Naive thymus-derived CD4-positive, alpha-beta T cell (primary cell): ENCODE measurements around the gene BTNL8. TPM values are rescaled to one million over a fixed set of nuclear protein-coding genes. Genes with fewer than 3 reads are reported as not detected.

Experiments
- ATAC-seq: fragments of 150-1000 bp; cut with Tn5 transposase; 2 replicates; pipeline ENCODE4 v1.10.0; 2021; ENCODE audit warnings: mild to moderate bottlenecking, moderate library complexity
- CTCF ChIA-PET: fragments of 350-600 bp; sonication (Branson Sonifier 250); formaldehyde crosslinking; loops from one replicate; lab custom pipeline; 2021; ENCODE audit warnings: antibody characterized with exemption; lab: Charles Lee
- POLR2A ChIA-PET: fragments of 350-600 bp; sonication (Branson Sonifier 250); formaldehyde crosslinking; loops from one replicate; lab custom pipeline; 2021; ENCODE audit warnings: antibody characterized with exemption, inconsistent platforms; lab: Charles Lee
- DNase-seq, 9 donors: peaks; one replicate each; pipeline versions ENCODE4 v3.0.0 to v3.0.0-alpha.2; 2020 to 2022; ENCODE audit warnings: mixed read lengths in 1 of 9
- H3K27ac ChIP-seq: one replicate; pipeline ENCODE4 v1.7.0; 2013; ENCODE audit warnings: mild to moderate bottlenecking, low read depth, low read length, moderate library complexity
- H3K27me3 ChIP-seq, 2 donors: one replicate each; pipeline ENCODE4 v1.7.0; 2013; ENCODE audit warnings: low read length in 2 of 2, mild to moderate bottlenecking in 2 of 2, moderate library complexity in 2 of 2; ENCODE audit not compliant: control insufficient read depth in 2 of 2, insufficient read depth in 2 of 2
- H3K36me3 ChIP-seq, 3 experiments: 1 replicate in 2 of 3; 2 replicates in 1 of 3; pipeline ENCODE4 v1.7.0; 2013; ENCODE audit warnings: low read length in 3 of 3, mild to moderate bottlenecking in 3 of 3, moderate library complexity in 1 of 3; ENCODE audit not compliant: insufficient read depth in 3 of 3, control insufficient read depth in 2 of 3
- H3K4me1 ChIP-seq, 2 donors: one replicate each; pipeline ENCODE4 v1.7.0; 2013; ENCODE audit warnings: low read length in 2 of 2, mild to moderate bottlenecking in 2 of 2, moderate library complexity in 1 of 2; ENCODE audit not compliant: control insufficient read depth in 2 of 2, insufficient read depth in 2 of 2
- H3K4me3 ChIP-seq: 2 replicates; pipeline ENCODE4 v1.7.0; 2013; ENCODE audit warnings: mild to moderate bottlenecking, low read length
- H3K9me3 ChIP-seq, 3 experiments: 1 replicate in 2 of 3; 2 replicates in 1 of 3; pipeline ENCODE4 v1.7.0; 2013; ENCODE audit warnings: low read length in 3 of 3; ENCODE audit not compliant: control insufficient read depth in 2 of 3
- H3K27ac Mint-ChIP-seq, 9 donors: one replicate each; pipeline ENCODE4 v1.8.0; 2020 to 2022; ENCODE audit warnings: mixed read lengths in 9 of 9, mild to moderate bottlenecking in 8 of 9, moderate library complexity in 5 of 9, inconsistent platforms in 2 of 9
- H3K27me3 Mint-ChIP-seq, 5 donors: one replicate each; pipeline ENCODE4 v1.8.0; 2021 to 2022; ENCODE audit warnings: mixed read lengths in 5 of 5, mild to moderate bottlenecking in 1 of 5
- H3K36me3 Mint-ChIP-seq, 5 donors: one replicate each; pipeline ENCODE4 v1.8.0; 2020 to 2022; ENCODE audit warnings: mixed read lengths in 5 of 5, mild to moderate bottlenecking in 3 of 5, inconsistent platforms in 1 of 5
- H3K4me1 Mint-ChIP-seq, 7 donors: one replicate each; pipeline ENCODE4 v1.8.0; 2020 to 2022; ENCODE audit warnings: mixed read lengths in 7 of 7, mild to moderate bottlenecking in 3 of 7, inconsistent platforms in 1 of 7
- H3K4me3 Mint-ChIP-seq, 10 donors: one replicate each; pipeline ENCODE4 v1.8.0; 2020 to 2022; ENCODE audit warnings: mild to moderate bottlenecking in 10 of 10, mixed read lengths in 10 of 10, moderate library complexity in 6 of 10, inconsistent platforms in 2 of 10
- H3K9me3 Mint-ChIP-seq, 11 donors: one replicate each; pipeline ENCODE4 v1.8.0; 2020 to 2022; ENCODE audit warnings: mixed read lengths in 11 of 11, mild to moderate bottlenecking in 4 of 11, inconsistent platforms in 1 of 11, moderate library complexity in 1 of 11
- intact Hi-C, 2 donors: fragments of 100-400 bp; cut with micrococcal nuclease; formaldehyde crosslinking; loops; one replicate each; pipeline ENCODE4 v1.15.1; 2023
- polyA plus RNA-seq, 2 donors: library from polyadenylated mRNA; unstranded; fragments of 300-500 nt; fragmentation: Illumina TruSeq; gene quantifications; one replicate each; pipeline ENCODE4 v1.2.3, GENCODE V29; 2021
- total RNA-seq, 6 experiments: library from RNA in 5 of 6; stranded (reverse) in 5 of 6; gene quantifications; 1 replicate in 5 of 6; 2 replicates in 1 of 6; pipeline ENCODE4 v1.2.3 and lab custom pipeline; 2021 to 2026

Gene BTNL8
- total and polyA plus RNA-seq, 7 experiments from 2014 or later = not detected

GRCh38 chr5:180988016-180988415, 89.1 kb downstream of the BTNL8 start:
- peaks cover 0 to 7% (median 0%) of the 10 kb centered on the region in 5 donors for H3K36me3 Mint-ChIP-seq
- DNase-seq (no peak), ATAC-seq (no peak)
- H3K27ac ChIP-seq = no peak overlapping the region
- peaks cover 0 to 50% (median 15%) of the 10 kb centered on the region in 5 donors for H3K27me3 Mint-ChIP-seq
- H3K4me1 ChIP-seq = no peaks in the 10 kb centered on the region
- no peaks in the 10 kb centered on the region for H3K36me3 ChIP-seq
- H3K4me1 Mint-ChIP-seq = peaks cover 0 to 1% (median 0%) of the 10 kb centered on the region in 7 donors
- H3K9me3 ChIP-seq = no peaks in the 10 kb centered on the region
- no peak overlapping the region for H3K4me3 Mint-ChIP-seq
- peaks cover 0 to 5% (median 0%) of the 10 kb centered on the region in 11 donors for H3K9me3 Mint-ChIP-seq
- no peak overlapping the region for H3K4me3 ChIP-seq
- CTCF ChIA-PET = no interaction called here
- intact Hi-C loops = no loop called here
- POLR2A ChIA-PET = no interaction called here
- no peaks in the 10 kb centered on the region for H3K27me3 ChIP-seq
- no peak overlapping the region for H3K27ac Mint-ChIP-seq

GRCh38 chr5:180988592-180988991, 89.6 kb downstream of the BTNL8 start, which contains the start of gene BTNL3:
Gene BTNL3, plus strand, starts transcription at chr5:180988846. Its CDS starts 183 bp downstream, at chr5:180989029.
- no peak for ATAC-seq
- no peaks in the 10 kb centered on the region for H3K27me3 ChIP-seq
- no peak within 1 kb of the TSS for H3K27ac ChIP-seq
- H3K4me1 ChIP-seq = no peaks in the 10 kb centered on the region
- H3K36me3 ChIP-seq = no peaks in the 10 kb centered on the region
- no peak within 1 kb of the TSS for H3K4me3 Mint-ChIP-seq
- no peak within 1 kb of the TSS for H3K27ac Mint-ChIP-seq
- intact Hi-C loops = no loop called here
- H3K9me3 Mint-ChIP-seq = peaks cover 0 to 5% (median 0%) of the 10 kb centered on the region in 11 donors
- H3K36me3 Mint-ChIP-seq = peaks cover 0 to 7% (median 0%) of the 10 kb centered on the region in 5 donors
- DNase-seq = no peak
- H3K27me3 Mint-ChIP-seq = peaks cover 0 to 52% (median 15%) of the 10 kb centered on the region in 5 donors
- no peaks in the 10 kb centered on the region for H3K9me3 ChIP-seq
- ChIA-PET CTCF (no interaction called here), POLR2A (no interaction called here)
- no peak within 1 kb of the TSS for H3K4me3 ChIP-seq
- peaks cover 0 to 1% (median 0%) of the 10 kb centered on the region in 7 donors for H3K4me1 Mint-ChIP-seq

GRCh38 chr5:180990086-180990881, 91.3 kb downstream of the BTNL8 start:
- CTCF ChIA-PET = no interaction called here

GRCh38 chr5:180990882-180991242, 91.9 kb downstream of the BTNL8 start:
- Mint-ChIP-seq H3K27ac (no peak overlapping the region), H3K27me3 (peaks cover 0 to 57% (median 15%) of the 10 kb centered on the region in 5 donors)

More at GRCh38 chr5:180990086-180990881, 91.3 kb downstream of the BTNL8 start:
- intact Hi-C loops = no loop called here
- H3K9me3 ChIP-seq = no peaks in the 10 kb centered on the region
- H3K27ac ChIP-seq = no peak overlapping the region
- Mint-ChIP-seq H3K4me3 (no peak overlapping the region), H3K27ac (no peak overlapping the region), H3K36me3 (peaks cover 0 to 7% (median 0%) of the 10 kb centered on the region in 5 donors), H3K4me1 (peaks cover 0 to 1% (median 0%) of the 10 kb centered on the region in 7 donors), H3K9me3 (peaks cover 0 to 15% (median 4%) of the 10 kb centered on the region in 11 donors), H3K27me3 (peaks cover 0 to 56% (median 15%) of the 10 kb centered on the region in 5 donors)
- no peaks in the 10 kb centered on the region for H3K4me1 ChIP-seq
- no peaks in the 10 kb centered on the region for H3K27me3 ChIP-seq
- DNase-seq (no peak), ATAC-seq (no peak)
- no peaks in the 10 kb centered on the region for H3K36me3 ChIP-seq
- POLR2A ChIA-PET = no interaction called here
- no peak overlapping the region for H3K4me3 ChIP-seq

More at GRCh38 chr5:180990882-180991242, 91.9 kb downstream of the BTNL8 start:
- Histone ChIP-seq H3K4me3 (no peak overlapping the region), H3K9me3 (no peaks in the 10 kb centered on the region), H3K27ac (no peak overlapping the region), H3K36me3 (no peaks in the 10 kb centered on the region), H3K4me1 (no peaks in the 10 kb centered on the region), H3K27me3 (no peaks in the 10 kb centered on the region)
- Mint-ChIP-seq H3K4me1 (no peaks in the 10 kb centered on the region), H3K9me3 (peaks cover 0 to 20% (median 4%) of the 10 kb centered on the region in 11 donors), H3K4me3 (no peak overlapping the region), H3K36me3 (peaks cover 0 to 7% (median 0%) of the 10 kb centered on the region in 5 donors)
- ATAC-seq = no peak
- DNase-seq = no peak
- ChIA-PET CTCF (no interaction called here), POLR2A (no interaction called here)
- intact Hi-C loops = no loop called here

Other genes with a start within 250 kb of the BTNL8 start
- gene FLT4, start 249.6 kb upstream of the BTNL8 start, total RNA-seq = 1 to 10 TPM in 4 of 5 experiments, under 1 TPM in 1; 0.53 to 6.0 (median 3.3) TPM
- under 1 TPM; 0.64 to 0.68 TPM for gene FLT4, start 249.6 kb upstream of the BTNL8 start, polyA plus RNA-seq
- gene OR2Y1, start 159.1 kb upstream of the BTNL8 start, total RNA-seq = not detected
- not detected for gene OR2Y1, start 159.1 kb upstream of the BTNL8 start, polyA plus RNA-seq
- gene MGAT1, start 96.4 kb upstream of the BTNL8 start, total RNA-seq = 100 to 1,000 TPM; 101 to 206 (median 196) TPM
- 100 to 1,000 TPM in 1 of 2 donors, 10 to 100 TPM in 1; 98.6 to 178 TPM for gene MGAT1, start 96.4 kb upstream of the BTNL8 start, polyA plus RNA-seq
- gene ZFP62, start 37.9 kb upstream of the BTNL8 start, total RNA-seq = 10 to 100 TPM; 25.9 to 80.4 (median 36.4) TPM
- 10 to 100 TPM; 24.9 to 28.6 TPM for gene ZFP62, start 37.9 kb upstream of the BTNL8 start, polyA plus RNA-seq
- not detected for gene BTNL3, start 89.7 kb downstream of the BTNL8 start, total RNA-seq
- not detected for gene BTNL3, start 89.7 kb downstream of the BTNL8 start, polyA plus RNA-seq
- 1 to 10 TPM in 1 of 5 experiments, not detected in 4; 1.6 TPM for gene BTNL9, start 141.1 kb downstream of the BTNL8 start, total RNA-seq
- not detected for gene BTNL9, start 141.1 kb downstream of the BTNL8 start, polyA plus RNA-seq
- gene OR2V1, start 232.0 kb downstream of the BTNL8 start, total RNA-seq = not detected
- gene OR2V1, start 232.0 kb downstream of the BTNL8 start, polyA plus RNA-seq = not detected
- not detected for gene OR2V2, start 248.4 kb downstream of the BTNL8 start, total RNA-seq
- gene OR2V2, start 248.4 kb downstream of the BTNL8 start, polyA plus RNA-seq = not detected